Measurements from ENCODE around the gene TMEM240. TPM values are rescaled to one million over a fixed set of nuclear protein-coding genes. Genes with fewer than 3 reads are reported as not detected.

The TMEM240 gene
- total and polyA plus RNA-seq, 10 of the 15 experiments (the other 5 are each of a cell fraction or from before 2014, with no cell fraction given) = 0.17 to 0.49 TPM; not detected in 8

- RAD21 ChIA-PET (ENCODE audit: unreplicated experiment) = no interaction called here
- no peak overlapping the region for H3K27ac ChIP-seq (ENCODE audit: control insufficient read depth, insufficient read depth)
- H3K4me1 ChIP-seq (ENCODE audit: control insufficient read depth, insufficient read depth, low read length) = no peaks in the 10 kb centered on the region
- WGBS (ENCODE audit: insufficient coverage, insufficient replicate concordance, low lambda C conversion rate, missing lambda C conversion rate) = 94% methylated on average over 19 of the region's 66 CpGs
- no peaks in the 10 kb centered on the region for H3K79me2 ChIP-seq (ENCODE audit: control insufficient read depth, insufficient read depth, low read length)
- intact Hi-C loops (cut with micrococcal nuclease; ENCODE audit: unreplicated experiment) (no loop called here), in situ Hi-C loops (cut with MboI) (no loop called here)
- no peak overlapping the region for H3K9ac ChIP-seq (ENCODE audit: control insufficient read depth, insufficient read depth, low read length)
- BruUV-seq (replicated peaks) = no TSS peak
- no peak for DNase-seq (ENCODE audit: low read depth, low spot score)
- TF ChIP-seq, protein P1, sequence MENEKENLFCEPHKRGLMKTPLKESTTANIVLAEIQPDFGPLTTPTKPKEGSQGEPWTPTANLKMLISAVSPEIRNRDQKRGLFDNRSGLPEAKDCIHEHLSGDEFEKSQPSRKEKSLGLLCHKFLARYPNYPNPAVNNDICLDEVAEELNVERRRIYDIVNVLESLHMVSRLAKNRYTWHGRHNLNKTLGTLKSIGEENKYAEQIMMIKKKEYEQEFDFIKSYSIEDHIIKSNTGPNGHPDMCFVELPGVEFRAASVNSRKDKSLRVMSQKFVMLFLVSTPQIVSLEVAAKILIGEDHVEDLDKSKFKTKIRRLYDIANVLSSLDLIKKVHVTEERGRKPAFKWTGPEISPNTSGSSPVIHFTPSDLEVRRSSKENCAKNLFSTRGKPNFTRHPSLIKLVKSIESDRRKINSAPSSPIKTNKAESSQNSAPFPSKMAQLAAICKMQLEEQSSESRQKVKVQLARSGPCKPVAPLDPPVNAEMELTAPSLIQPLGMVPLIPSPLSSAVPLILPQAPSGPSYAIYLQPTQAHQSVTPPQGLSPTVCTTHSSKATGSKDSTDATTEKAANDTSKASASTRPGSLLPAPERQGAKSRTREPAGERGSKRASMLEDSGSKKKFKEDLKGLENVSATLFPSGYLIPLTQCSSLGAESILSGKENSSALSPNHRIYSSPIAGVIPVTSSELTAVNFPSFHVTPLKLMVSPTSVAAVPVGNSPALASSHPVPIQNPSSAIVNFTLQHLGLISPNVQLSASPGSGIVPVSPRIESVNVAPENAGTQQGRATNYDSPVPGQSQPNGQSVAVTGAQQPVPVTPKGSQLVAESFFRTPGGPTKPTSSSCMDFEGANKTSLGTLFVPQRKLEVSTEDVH (IDR thresholded peaks at IDR 0.05; ENCODE audit: low read depth, partially characterized antibody) = no peak
- TF ChIP-seq IKZF1 (conservative IDR thresholded peaks at IDR 0.05) (no peak), SMC3 (IDR thresholded peaks at IDR 0.05; ENCODE audit: borderline replicate concordance, low read length) (no peak), NFYB (IDR thresholded peaks at IDR 0.05; ENCODE audit: insufficient read depth, low read depth, low read length) (no peak), CREM (IDR thresholded peaks at IDR 0.05; ENCODE audit: low read depth) (no peak), CHD2 (IDR thresholded peaks at IDR 0.05; ENCODE audit: borderline replicate concordance, low read depth, low read length) (no peak), PAX8 (IDR thresholded peaks at IDR 0.05) (no peak), SPI1 (IDR thresholded peaks at IDR 0.05; ENCODE audit: borderline replicate concordance, insufficient read depth, low read depth, low read length) (no peak), SKIL (IDR thresholded peaks at IDR 0.05; ENCODE audit: low read depth, poor library complexity, severe bottlenecking) (no peak), SUZ12 (IDR thresholded peaks at IDR 0.05; ENCODE audit: unreplicated experiment) (no peak), RBBP5 (conservative IDR thresholded peaks at IDR 0.05) (no peak), CBX3 (IDR thresholded peaks at IDR 0.05; ENCODE audit: borderline replicate concordance, low read depth) (no peak), MTA3 (IDR thresholded peaks at IDR 0.05; ENCODE audit: borderline replicate concordance, low read length) (no peak), BACH1 (IDR thresholded peaks at IDR 0.05; ENCODE audit: borderline replicate concordance) (no peak), FOXM1 (IDR thresholded peaks at IDR 0.05; ENCODE audit: low read depth, low read length) (no peak), RAD21 (IDR thresholded peaks at IDR 0.05; ENCODE audit: insufficient read depth, low read depth, low read length) (no peak), RAD51 (IDR thresholded peaks at IDR 0.05) (no peak)
- POLR2A ChIA-PET = no interaction called here
- H3K9me3 ChIP-seq (replicated peaks; ENCODE audit: control insufficient read depth, insufficient read depth, low read length) = no peaks in the 10 kb centered on the region; the same call in 1 of the 3 replicates
- no peak overlapping the region for H3K4me3 ChIP-seq
- H3K36me3 ChIP-seq (ENCODE audit: control insufficient read depth in 2 of 2, insufficient read depth in 2 of 2, low read length in 1 of 2) = no peaks in the 10 kb centered on the region
- no peak overlapping the region for H2AFZ ChIP-seq (ENCODE audit: control insufficient read depth, low read depth, low read length)
- no peak for FAIRE-seq
- no peaks in the 10 kb centered on the region for H3K27me3 ChIP-seq (replicated peaks in 1 of 2; ENCODE audit: control insufficient read depth in 2 of 2, insufficient read depth in 2 of 2, low read length in 1 of 2)
- SMC1A ChIA-PET (ENCODE audit: uncharacterized antibody, unreplicated experiment) = no interaction called here
- CTCF ChIA-PET = no interaction called here
- H4K20me1 ChIP-seq (ENCODE audit: control insufficient read depth, insufficient read depth) = no peaks in the 10 kb centered on the region
- ATAC-seq = no peak
- no peak overlapping the region for H3K4me2 ChIP-seq (ENCODE audit: control insufficient read depth, insufficient read depth)
Measured at GRCh38 chr1:1535201-1536018, 5.0 kb downstream of the TMEM240 start.

All from GM12878 (cell line).